Right cardiac atrium (tissue), 5 donors: Measurements from ENCODE around the gene FAM219B. TPM values are rescaled to one million over a fixed set of nuclear protein-coding genes. Genes with fewer than 3 reads are reported as not detected.
A peak's percentile ranks its signal among the peaks of the same experiment; 100 is the strongest.

Experiments used
- ATAC-seq, 2 donors: fragments of 200-7000 bp; cut with Tn5 transposase; one replicate each; pipeline versions ENCODE4 v1.8.0 to v1.9.1; 2020; ENCODE audit warnings: moderate library complexity in 2 of 2, mild to moderate bottlenecking in 1 of 2
- DNase-seq, 3 donors: peaks; one replicate each; pipeline ENCODE4 v3.0.0-alpha.2; 2020
- H3K27ac ChIP-seq: one replicate; pipeline ENCODE4 v1.5.1; 2013; ENCODE audit warnings: mild to moderate bottlenecking, low read length, control low read depth, moderate library complexity
- H3K27me3 ChIP-seq: one replicate; pipeline ENCODE4 v1.6.1; 2013; ENCODE audit not compliant: control insufficient read depth, insufficient read depth
- H3K4me1 ChIP-seq: one replicate; pipeline ENCODE4 v1.6.1; 2013; ENCODE audit warnings: low read length; ENCODE audit not compliant: control insufficient read depth, insufficient read depth
- H3K4me3 ChIP-seq: one replicate; pipeline ENCODE4 v1.5.1; 2013; ENCODE audit warnings: low read length, control low read depth
- H3K9me3 ChIP-seq: one replicate; pipeline ENCODE4 v1.6.1; 2013; ENCODE audit warnings: low read length; ENCODE audit not compliant: control insufficient read depth
- WGBS: extraction: QIAGEN DNeasy Blood & Tissue Kit; methylation state at CpG from one replicate; pipeline ENCODE4 v1.1.7; 2013; 5-methylcytosine and 5-hydroxymethylcytosine counted together
- intact Hi-C, 4 donors: fragments of 100-400 bp; cut with DNase I; formaldehyde crosslinking; loops; one replicate each; pipeline versions ENCODE4 v1.11.0 to v1.14.0; 2022 to 2023
- polyA plus RNA-seq: library from polyadenylated mRNA; stranded (reverse); fragments of 200-250 nt; gene quantifications from one replicate; pipeline ENCODE4 v1.2.3, GENCODE V29; 2013
- total RNA-seq, 4 donors: library from RNA; stranded (reverse); fragmentation: NEBNext Ultra II Directional; extraction: Animal tissue kit (Norgen Biotek cat#: 25700); gene quantifications; one replicate each; pipeline ENCODE4 v1.2.1, GENCODE V29; 2021
- donor health status: healthy with polysubstance abuse.
- donor health status: DM: no; HTN: yes; CAD: no.
- donor health status: DM: no; HTN: no; CAD: no.
- donor health status: DM: no; HTN: yes; CAD: no; lungs with severe emphysema.
- donor health status: DM: yes; HTN: yes; CAD: no.

The FAM219B gene
- total and polyA plus RNA-seq, 5 donors = 44.9 to 128 (median 118) TPM

DNA sequence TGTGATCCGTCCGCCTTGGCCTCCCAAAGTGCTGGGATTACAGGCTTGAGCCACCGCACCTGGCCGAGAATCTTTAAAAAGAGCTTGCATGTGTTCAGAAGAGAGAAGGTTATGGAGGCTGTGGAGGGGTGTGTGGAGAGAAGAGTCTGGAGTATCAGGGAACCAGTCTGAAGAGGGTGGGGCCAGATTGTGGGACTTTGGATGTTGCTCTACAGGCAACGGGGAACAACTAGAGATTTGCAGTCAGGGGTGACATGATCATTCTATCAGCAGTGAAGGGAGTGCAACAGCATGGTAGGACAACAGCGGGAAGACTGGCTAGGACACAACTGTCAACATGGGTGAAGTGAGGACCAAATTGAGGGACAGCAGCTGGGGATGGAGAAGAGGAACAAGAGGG lies 42.4 kb downstream of the FAM219B start:
- Histone ChIP-seq H3K4me3 (no peak overlapping the region), H3K27me3 (no peaks in the 10 kb centered on the region), H3K4me1 (peaks cover 8% of the 10 kb centered on the region), H3K9me3 (no peaks in the 10 kb centered on the region), H3K27ac (no peak overlapping the region)
- WGBS = 84% methylated on average over 6 of the region's 6 CpGs
- ATAC-seq = no peak
- intact Hi-C loops = no loop called here
- no peak for DNase-seq

GRCh38 chr15:74863239-74864056 lies 43.2 kb downstream of the FAM219B start:
- ATAC-seq (peak; percentile 28 to 38), DNase-seq (peak in 1 of 3 donors; percentile 36)
- Histone ChIP-seq H3K27me3 (no peaks in the 10 kb centered on the region), H3K27ac (peak overlapping the region; percentile 7), H3K4me3 (no peak overlapping the region), H3K9me3 (no peaks in the 10 kb centered on the region), H3K4me1 (peaks cover 6% of the 10 kb centered on the region)
- 75% methylated on average over 11 of the region's 11 CpGs for whole genome bisulfite sequencing
- intact Hi-C loops = no loop called here

- peak in 1 of 3 donors; percentile 4 for DNase-seq
- Histone ChIP-seq H3K27me3 (no peaks in the 10 kb centered on the region), H3K4me3 (no peak overlapping the region), H3K9me3 (no peaks in the 10 kb centered on the region), H3K27ac (no peak overlapping the region), H3K4me1 (peaks cover 7% of the 10 kb centered on the region)
- intact Hi-C loops = no loop called here
- ATAC-seq = no peak
- WGBS = 74% methylated on average over 4 of the region's 4 CpGs
Measured at GRCh38 chr15:74858369-74858740, 48.3 kb downstream of the FAM219B start.

DNA sequence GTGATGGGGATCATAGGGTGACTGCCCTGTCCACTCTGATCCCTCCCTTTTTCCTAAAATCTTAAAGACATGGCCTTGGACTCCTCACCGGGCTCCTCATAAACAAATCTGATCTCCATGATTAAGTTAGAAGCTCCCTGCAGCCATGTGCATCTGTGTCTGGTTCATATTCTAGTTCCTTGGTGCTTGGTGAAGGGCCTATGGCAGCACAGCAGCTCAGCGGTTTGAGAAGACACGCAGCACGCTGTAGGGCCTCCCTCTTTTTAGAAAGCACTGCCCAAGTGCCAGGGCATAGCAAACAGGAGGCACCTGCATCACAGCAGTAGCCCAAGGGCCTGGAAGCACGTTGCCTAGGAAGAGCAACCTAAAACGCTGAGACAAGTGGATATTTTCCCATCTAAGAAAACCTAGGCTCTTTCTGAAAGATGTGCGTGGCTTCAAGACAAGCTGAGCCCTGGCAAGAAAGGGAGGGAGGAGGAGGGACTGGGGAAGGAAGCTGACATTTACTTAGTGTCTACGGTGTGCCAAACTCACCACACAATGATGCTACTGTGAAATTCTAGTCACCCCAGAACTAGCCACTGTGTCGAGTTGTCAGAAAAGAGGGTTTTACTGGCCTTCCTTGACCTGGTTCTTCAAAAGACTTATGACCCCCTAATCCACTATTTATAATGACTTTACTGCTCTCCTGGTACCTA lies 48.8 kb downstream of the FAM219B start:
- ATAC-seq (peak in 1 of 2 donors; percentile 15), DNase-seq (peak in 1 of 3 donors; percentile 22)
- WGBS = 69% methylated on average over 9 of the region's 9 CpGs
- Histone ChIP-seq H3K4me1 (peaks cover 7% of the 10 kb centered on the region), H3K27ac (no peak overlapping the region), H3K27me3 (no peaks in the 10 kb centered on the region), H3K9me3 (no peaks in the 10 kb centered on the region), H3K4me3 (no peak overlapping the region)
- intact Hi-C loops = no loop called here

- H3K27ac ChIP-seq = no peak overlapping the region
- peaks cover 7% of the 10 kb centered on the region for H3K4me1 ChIP-seq
- H3K9me3 ChIP-seq = no peaks in the 10 kb centered on the region
- DNase-seq = peak in 1 of 3 donors; percentile 11
- peak in 1 of 2 donors; percentile 27 for ATAC-seq
- intact Hi-C loops = no loop called here
- H3K27me3 ChIP-seq = no peaks in the 10 kb centered on the region
- 44% methylated on average over 5 of the region's 5 CpGs for WGBS
- no peak overlapping the region for H3K4me3 ChIP-seq
Measured at GRCh38 chr15:74857082-74857655, 49.5 kb downstream of the FAM219B start.

DNA sequence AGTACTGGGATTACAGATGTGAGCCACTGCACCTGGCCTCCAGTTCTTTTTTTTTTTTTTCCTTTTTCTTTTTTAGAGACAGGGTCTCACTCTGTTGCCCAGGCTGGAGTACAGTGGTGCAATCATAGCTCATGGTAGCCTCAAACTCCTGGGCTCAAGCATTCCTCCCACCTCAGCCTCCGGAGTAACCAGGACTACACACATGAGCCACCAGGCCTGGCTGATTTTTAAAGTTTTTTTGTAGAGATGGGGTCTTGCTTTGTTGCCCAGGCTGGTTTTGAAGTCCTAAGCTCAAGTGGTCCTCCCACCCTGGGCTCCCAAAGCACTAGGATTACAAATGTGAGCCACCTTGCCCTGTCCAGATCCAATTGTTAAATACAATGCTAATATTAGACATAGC lies 50.1 kb downstream of the FAM219B start:
- intact Hi-C loops = no loop called here
- no peaks in the 10 kb centered on the region for H3K9me3 ChIP-seq
- DNase-seq = no peak
- ATAC-seq = no peak
- no peaks in the 10 kb centered on the region for H3K27me3 ChIP-seq
- no peak overlapping the region for H3K27ac ChIP-seq
- WGBS = 93% methylated on average over 1 of the region's 1 CpG
- peaks cover 7% of the 10 kb centered on the region for H3K4me1 ChIP-seq
- no peak overlapping the region for H3K4me3 ChIP-seq

GRCh38 chr15:74855857-74856256 lies 50.8 kb downstream of the FAM219B start:
- peaks cover 7% of the 10 kb centered on the region for H3K4me1 ChIP-seq
- DNase-seq = peak in 1 of 3 donors; percentile 34
- H3K27ac ChIP-seq = no peak overlapping the region
- no peaks in the 10 kb centered on the region for H3K9me3 ChIP-seq
- peak; percentile 17 to 35 for ATAC-seq
- H3K4me3 ChIP-seq = no peak overlapping the region
- 87% methylated on average over 2 of the region's 2 CpGs for whole genome bisulfite sequencing
- H3K27me3 ChIP-seq = no peaks in the 10 kb centered on the region
- intact Hi-C loops = no loop called here

GRCh38 chr15:74854453-74855022 lies 52.1 kb downstream of the FAM219B start:
- intact Hi-C loops = no loop called here
- 90% methylated on average over 13 of the region's 13 CpGs for WGBS

DNA sequence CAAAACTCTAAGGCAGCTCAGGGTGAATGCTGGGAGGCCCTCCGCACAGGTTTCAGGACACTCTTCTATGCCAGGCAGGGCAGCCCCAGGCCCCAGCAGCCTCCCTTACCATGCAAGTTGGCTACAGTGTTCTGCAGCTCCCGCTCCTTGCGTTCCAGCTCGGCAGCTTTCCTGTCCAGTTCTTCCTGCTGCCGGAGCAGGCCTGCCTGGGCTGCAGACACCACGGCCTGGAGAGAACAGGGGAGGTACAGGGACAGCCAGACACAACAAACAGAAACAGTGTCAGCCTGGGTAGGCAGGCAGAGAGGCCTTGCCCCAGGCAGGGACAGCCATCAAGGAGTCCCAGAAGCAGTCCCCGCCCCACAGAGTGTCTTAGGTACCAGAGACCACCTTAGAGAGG lies 54.7 kb downstream of the FAM219B start:
- intact Hi-C loops = no loop called here
- Histone ChIP-seq H3K9me3 (no peaks in the 10 kb centered on the region), H3K4me1 (peaks cover 3% of the 10 kb centered on the region), H3K27me3 (no peaks in the 10 kb centered on the region), H3K4me3 (no peak overlapping the region), H3K27ac (no peak overlapping the region)
- WGBS = 91% methylated on average over 7 of the region's 7 CpGs
- DNase-seq (peak in 1 of 3 donors; percentile 39), ATAC-seq (no peak)

More at GRCh38 chr15:74854453-74855022, 52.1 kb downstream of the FAM219B start:
- no peaks in the 10 kb centered on the region for H3K9me3 ChIP-seq
- H3K4me3 ChIP-seq = no peak overlapping the region
- no peak overlapping the region for H3K27ac ChIP-seq
- ATAC-seq = no peak
- H3K4me1 ChIP-seq = peaks cover 6% of the 10 kb centered on the region
- H3K27me3 ChIP-seq = no peaks in the 10 kb centered on the region
- peak in 1 of 3 donors; percentile 50 for DNase-seq

GRCh38 chr15:74850393-74850792 lies 56.3 kb downstream of the FAM219B start:
- DNase-seq (peak in 1 of 3 donors; percentile 3), ATAC-seq (no peak)
- no peaks in the 10 kb centered on the region for H3K27me3 ChIP-seq
- H3K4me3 ChIP-seq = no peak overlapping the region
- no peak overlapping the region for H3K27ac ChIP-seq
- 97% methylated on average over 4 of the region's 4 CpGs for WGBS
- intact Hi-C loops = no loop called here
- peaks cover 2% of the 10 kb centered on the region for H3K4me1 ChIP-seq
- no peaks in the 10 kb centered on the region for H3K9me3 ChIP-seq
